Measurements from ENCODE around the gene ACACA.

DNA sequence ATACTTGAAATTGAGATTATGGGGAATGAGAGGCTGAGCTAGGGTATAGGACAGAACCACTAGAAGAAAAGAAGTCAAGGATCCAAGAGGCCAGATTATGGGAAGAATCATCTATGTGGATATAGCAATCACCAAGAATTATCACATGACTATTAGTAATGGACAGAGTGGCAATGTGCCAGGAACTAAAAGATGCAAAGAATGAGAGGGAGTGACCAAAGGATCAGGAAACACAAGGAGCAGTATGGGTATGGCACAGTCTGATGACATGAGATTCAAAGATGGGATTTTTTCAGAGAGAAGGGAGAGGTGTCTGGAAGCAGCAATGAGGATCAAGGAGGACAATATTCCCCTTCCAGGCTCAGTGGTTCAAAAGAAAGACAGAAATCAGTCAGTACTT, 245.7 kb downstream of the ACACA start:
- TF ChIP-seq, protein P1, sequence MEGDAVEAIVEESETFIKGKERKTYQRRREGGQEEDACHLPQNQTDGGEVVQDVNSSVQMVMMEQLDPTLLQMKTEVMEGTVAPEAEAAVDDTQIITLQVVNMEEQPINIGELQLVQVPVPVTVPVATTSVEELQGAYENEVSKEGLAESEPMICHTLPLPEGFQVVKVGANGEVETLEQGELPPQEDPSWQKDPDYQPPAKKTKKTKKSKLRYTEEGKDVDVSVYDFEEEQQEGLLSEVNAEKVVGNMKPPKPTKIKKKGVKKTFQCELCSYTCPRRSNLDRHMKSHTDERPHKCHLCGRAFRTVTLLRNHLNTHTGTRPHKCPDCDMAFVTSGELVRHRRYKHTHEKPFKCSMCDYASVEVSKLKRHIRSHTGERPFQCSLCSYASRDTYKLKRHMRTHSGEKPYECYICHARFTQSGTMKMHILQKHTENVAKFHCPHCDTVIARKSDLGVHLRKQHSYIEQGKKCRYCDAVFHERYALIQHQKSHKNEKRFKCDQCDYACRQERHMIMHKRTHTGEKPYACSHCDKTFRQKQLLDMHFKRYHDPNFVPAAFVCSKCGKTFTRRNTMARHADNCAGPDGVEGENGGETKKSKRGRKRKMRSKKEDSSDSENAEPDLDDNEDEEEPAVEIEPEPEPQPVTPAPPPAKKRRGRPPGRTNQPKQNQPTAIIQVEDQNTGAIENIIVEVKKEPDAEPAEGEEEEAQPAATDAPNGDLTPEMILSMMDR (IDR thresholded peaks at IDR 0.05) = no peak
- TF ChIP-seq EP300 (IDR thresholded peaks at IDR 0.05) (no peak), POLR2A (IDR thresholded peaks at IDR 0.05) (no peak)

All from ovary (tissue), 3 donors.